SK-N-SH treated with all-trans-retinoic acid at 6 μM for 48 hours (cell line): ENCODE results near the gene PMVK.

ENCODE experiments used
- CREB5 ChIP-seq: fragments of 250-450 bp; sonication (Bioruptor Pico); IDR thresholded peaks from 2 replicates; pipeline ENCODE4 v1.5.1; 2020; ENCODE audit warnings: low read depth, mild to moderate bottlenecking, moderate library complexity
- ISL1 ChIP-seq: fragments of 250-450 bp; sonication (Bioruptor Pico); IDR thresholded peaks from 2 replicates; pipeline ENCODE4 v2.1.2; 2022; ENCODE audit warnings: mild to moderate bottlenecking, moderate library complexity
- RARB ChIP-seq: fragments of 250-450 bp; sonication (Bioruptor Pico); IDR thresholded peaks from 2 replicates; pipeline ENCODE4 v1.8.0; 2021; ENCODE audit warnings: mild to moderate bottlenecking, moderate library complexity
- SNAI2 ChIP-seq: fragments of 250-450 bp; sonication (Bioruptor Pico); IDR thresholded peaks from 2 replicates; pipeline ENCODE4 v1.5.0; 2020; ENCODE audit warnings: mild to moderate bottlenecking, moderate library complexity
- TCF4 ChIP-seq: fragments of 250-450 bp; sonication (Bioruptor Pico); IDR thresholded peaks from 2 replicates; pipeline ENCODE4 v1.8.0; 2021; ENCODE audit warnings: mild to moderate bottlenecking, moderate library complexity, borderline replicate concordance
- TOX ChIP-seq: fragments of 250-450 bp; sonication (Bioruptor Pico); IDR thresholded peaks from 2 replicates; pipeline ENCODE4 v1.8.0; 2021; ENCODE audit warnings: mild to moderate bottlenecking, moderate library complexity, borderline replicate concordance
- ZNF565 ChIP-seq: fragments of 450-650 bp; formaldehyde crosslinking; conservative IDR thresholded peaks from 2 replicates; pipeline ENCODE4 v1.5.0; 2020; ENCODE audit warnings: low read depth, mild to moderate bottlenecking, moderate library complexity
- ZNF8 ChIP-seq: fragments of 450-650 bp; formaldehyde crosslinking; IDR thresholded peaks from 2 replicates; pipeline ENCODE4 v1.5.0; 2020; ENCODE audit warnings: mild to moderate bottlenecking, moderate library complexity
- TF ChIP-seq, protein P1 (sequence below): fragments of 250-450 bp; sonication (Bioruptor Pico); IDR thresholded peaks from 2 replicates; pipeline ENCODE4 v1.5.1; 2021; ENCODE audit warnings: mild to moderate bottlenecking, moderate library complexity

DNA sequence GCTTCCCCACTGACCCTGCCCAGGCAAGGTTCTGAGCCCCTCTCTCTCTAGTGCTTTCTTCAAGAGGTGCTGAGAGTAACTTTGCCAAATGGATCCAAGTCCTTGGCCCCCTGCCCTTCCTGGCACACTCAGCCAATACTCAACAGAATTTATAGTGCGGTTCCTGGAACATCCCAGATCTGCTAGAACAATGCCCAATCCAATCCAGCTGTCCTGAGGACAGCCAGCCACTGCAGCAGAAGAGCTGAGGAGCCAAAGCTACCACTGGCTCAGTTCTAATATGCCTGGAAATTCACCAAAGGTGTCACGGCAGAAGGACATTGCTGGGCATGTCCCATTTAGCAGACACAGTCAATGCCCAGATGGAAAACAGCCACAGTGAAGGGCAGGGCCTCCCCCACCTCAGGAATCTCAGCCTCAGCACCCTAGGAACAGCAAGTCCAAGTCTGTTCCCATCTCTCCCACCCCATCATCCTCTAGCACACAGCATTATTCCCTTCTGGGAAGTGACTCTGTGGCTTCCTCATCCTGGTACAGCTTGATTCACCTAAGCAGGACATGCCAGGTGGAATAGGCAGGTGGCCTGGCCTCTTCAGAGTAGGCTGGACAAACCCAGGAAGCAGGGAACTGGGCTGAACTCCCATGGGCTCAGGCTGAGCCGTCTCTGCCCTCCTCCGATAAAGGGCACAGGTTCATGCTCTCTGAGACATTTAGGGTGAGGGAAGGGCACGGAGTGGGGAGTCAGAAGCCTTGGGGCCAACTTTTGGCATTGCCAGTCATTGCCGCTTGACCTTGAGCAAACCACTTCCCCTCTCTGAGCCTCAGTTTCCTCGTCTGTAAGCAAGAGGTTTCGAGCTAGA lies 24.6 kb downstream of the PMVK start:
- no peak for TF ChIP-seq ISL1 (CRISPR knock-in tag)
- TF ChIP-seq RARB (CRISPR knock-in tag): no peak
- no peak for TF ChIP-seq CREB5
- no peak for TF ChIP-seq TCF4
- TF ChIP-seq ZNF565 (CRISPR knock-in tag): no peak
- no peak for TF ChIP-seq ZNF8 (CRISPR knock-in tag)
- no peak for TF ChIP-seq SNAI2 (CRISPR knock-in tag)
- TF ChIP-seq, protein P1, sequence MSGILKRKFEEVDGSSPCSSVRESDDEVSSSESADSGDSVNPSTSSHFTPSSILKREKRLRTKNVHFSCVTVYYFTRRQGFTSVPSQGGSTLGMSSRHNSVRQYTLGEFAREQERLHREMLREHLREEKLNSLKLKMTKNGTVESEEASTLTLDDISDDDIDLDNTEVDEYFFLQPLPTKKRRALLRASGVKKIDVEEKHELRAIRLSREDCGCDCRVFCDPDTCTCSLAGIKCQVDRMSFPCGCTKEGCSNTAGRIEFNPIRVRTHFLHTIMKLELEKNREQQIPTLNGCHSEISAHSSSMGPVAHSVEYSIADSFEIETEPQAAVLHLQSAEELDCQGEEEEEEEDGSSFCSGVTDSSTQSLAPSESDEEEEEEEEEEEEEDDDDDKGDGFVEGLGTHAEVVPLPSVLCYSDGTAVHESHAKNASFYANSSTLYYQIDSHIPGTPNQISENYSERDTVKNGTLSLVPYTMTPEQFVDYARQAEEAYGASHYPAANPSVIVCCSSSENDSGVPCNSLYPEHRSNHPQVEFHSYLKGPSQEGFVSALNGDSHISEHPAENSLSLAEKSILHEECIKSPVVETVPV: no peak
- no peak for TF ChIP-seq TOX
